Middle frontal gyrus (tissue), 1 donor: ENCODE data around the gene ELOF1.
"Not testable (repeated sequence)": the region's sequence is repeated elsewhere in the genome, so short reads cannot be mapped to it uniquely, and the experiment has no call there.

ENCODE experiments used
- DNase-seq: peaks from one replicate; pipeline ENCODE4 v3.0.0-alpha.2; 2015; ENCODE audit warnings: low spot score; ENCODE audit errors: extremely low spot score

The ELOF1 gene

GRCh38 chr19:11570039-11570462 lies 11.0 kb upstream of the ELOF1 start:
- DNase-seq, result no peak

DNA sequence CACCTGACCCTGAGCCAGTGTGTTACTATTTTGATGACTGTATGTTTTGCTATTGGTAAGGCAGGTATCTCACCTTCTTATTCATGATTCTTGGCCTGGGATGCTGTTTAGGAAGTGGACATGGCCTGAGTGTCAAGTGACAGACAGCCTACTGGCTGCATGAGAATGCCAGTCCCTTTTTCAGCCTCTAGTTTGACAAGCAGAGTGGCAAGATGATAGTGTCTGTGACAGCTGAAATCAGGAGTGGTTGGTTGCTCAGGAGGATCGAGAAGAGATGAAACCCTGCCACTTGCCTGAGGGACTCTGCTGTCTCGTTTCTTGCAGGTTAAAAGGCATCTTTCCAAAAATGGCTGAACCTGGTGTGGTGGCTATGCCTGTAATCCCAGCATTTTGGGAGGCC lies 7.1 kb upstream of the ELOF1 start:
- no peak for DNase-seq

GRCh38 chr19:11565649-11565980 lies 6.6 kb upstream of the ELOF1 start:
- not testable (repeated sequence) for DNase-seq

GRCh38 chr19:11564082-11564807 lies 5.2 kb upstream of the ELOF1 start:
- not testable (repeated sequence) for DNase-seq

- no peak for DNase-seq
Measured at GRCh38 chr19:11563532-11563931, 4.5 kb upstream of the ELOF1 start.

- DNase-seq, result peak; percentile 8
Measured at GRCh38 chr19:11560404-11561051, 1.5 kb upstream of the ELOF1 start.

GRCh38 chr19:11556634-11557420 lies 2.2 kb downstream of the ELOF1 start:
- no peak for DNase-seq

DNA sequence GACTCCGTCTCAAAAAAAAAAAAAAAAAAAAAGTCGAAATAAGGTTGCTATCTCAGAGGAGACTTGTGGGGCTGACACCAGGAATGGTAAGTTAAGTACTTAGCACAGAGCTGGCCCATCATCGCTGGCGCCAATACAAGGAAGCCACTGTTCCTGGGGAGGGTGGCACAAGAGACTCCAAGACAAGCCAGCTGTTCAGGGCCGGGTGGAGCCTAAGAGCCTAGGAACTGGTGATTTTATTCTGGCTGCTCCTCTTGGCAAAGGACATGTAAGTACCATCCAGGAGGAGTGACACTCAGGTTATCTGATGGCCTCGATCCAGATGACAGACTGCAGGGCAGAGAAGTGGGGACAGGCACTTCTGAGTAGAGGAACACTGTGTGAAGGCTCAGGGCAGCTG lies 3.8 kb downstream of the ELOF1 start:
- no peak for DNase-seq

- no peak for DNase-seq
Measured at GRCh38 chr19:11554160-11554559, 4.9 kb downstream of the ELOF1 start.

- DNase-seq, result no peak
Measured at GRCh38 chr19:11552666-11553372, 6.2 kb downstream of the ELOF1 start.

- no peak for DNase-seq
Measured at GRCh38 chr19:11551603-11552235, 7.3 kb downstream of the ELOF1 start.

DNA sequence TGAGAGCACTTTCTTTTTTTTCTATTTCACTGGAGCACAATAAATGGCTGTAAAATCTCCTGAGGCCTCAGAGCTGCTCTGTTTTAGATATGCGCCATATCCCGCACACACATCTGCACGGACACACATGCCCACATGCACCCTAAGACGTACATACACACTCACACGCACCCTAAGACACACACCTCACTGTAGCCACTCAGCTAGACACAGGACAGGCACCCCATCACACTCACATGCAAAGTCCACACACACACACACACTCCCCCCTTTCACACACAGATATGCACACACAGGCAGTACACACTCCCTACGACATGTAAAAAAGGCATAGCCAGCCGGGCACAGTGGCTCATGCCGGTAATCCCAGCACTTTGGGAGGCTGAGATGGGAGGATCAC lies 8.8 kb downstream of the ELOF1 start:
- no peak for DNase-seq

- DNase-seq, result no peak
Measured at GRCh38 chr19:11549386-11549953, 9.6 kb downstream of the ELOF1 start.

- no peak for DNase-seq
Measured at GRCh38 chr19:11547929-11548700, 10.9 kb downstream of the ELOF1 start.

GRCh38 chr19:11541238-11541637 lies 17.8 kb downstream of the ELOF1 start:
- DNase-seq, result no peak

DNA sequence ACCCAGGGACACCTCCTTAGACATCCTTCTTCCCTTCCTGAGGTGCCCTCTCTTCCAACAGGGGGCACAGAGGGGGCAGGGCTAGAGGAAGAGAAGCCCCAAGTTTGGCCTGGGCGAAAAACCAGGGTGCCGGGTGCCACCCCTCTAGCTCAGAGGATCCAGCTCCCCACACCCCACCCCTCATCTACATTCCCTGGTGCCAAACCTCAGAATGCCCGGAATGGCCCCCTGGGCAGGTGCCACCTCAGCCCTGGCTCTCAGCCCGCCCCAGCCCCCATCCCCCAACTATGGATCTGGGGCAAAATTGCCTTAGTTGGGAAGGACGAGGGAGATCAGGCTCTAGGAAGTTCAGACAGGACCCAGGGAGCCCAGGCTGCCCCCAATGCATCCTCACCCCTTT lies 18.4 kb downstream of the ELOF1 start:
- no peak for DNase-seq

GRCh38 chr19:11539495-11540365 lies 19.3 kb downstream of the ELOF1 start:
- DNase-seq, result no peak

GRCh38 chr19:11538232-11539036 lies 20.6 kb downstream of the ELOF1 start, which contains the start of gene CNN1:
TSS of gene CNN1 (plus strand) at chr19:11538851. CDS start at chr19:11538928, 77 bp downstream.
- DNase-seq, result no peak
